ENCODE data around the gene C2CD2L.
A peak's percentile ranks its signal among the peaks of the same experiment; 100 is the strongest.

C2CD2L gene

GRCh38 chr11:119121008-119121810, 14.1 kb downstream of the C2CD2L start, which contains the start of gene HINFP:
HINFP (plus strand) TSS chr11:119121580; CDS start chr11:119126945, 5,365 bp downstream.
- ATAC-seq: peak; percentile 99
- TF ChIP-seq CSDC2 (CRISPR knock-in tag; IDR thresholded peaks at IDR 0.05): no peak
- no peak for TF ChIP-seq PATZ1 (CRISPR knock-in tag; IDR thresholded peaks at IDR 0.05; ENCODE audit: borderline replicate concordance)
- no peak for TF ChIP-seq TCF4 (CRISPR knock-in tag; IDR thresholded peaks at IDR 0.05; ENCODE audit: borderline replicate concordance)
- no peak for TF ChIP-seq ZC3H10 (CRISPR knock-in tag; IDR thresholded peaks at IDR 0.05)
- no peak for TF ChIP-seq GLIS3 (CRISPR knock-in tag; IDR thresholded peaks at IDR 0.05)
- no peak for TF ChIP-seq ZFP3 (CRISPR knock-in tag; IDR thresholded peaks at IDR 0.05)
- no peak for TF ChIP-seq POU6F1 (CRISPR knock-in tag; IDR thresholded peaks at IDR 0.05; ENCODE audit: borderline replicate concordance, low read depth)
- TF ChIP-seq ESRRG (CRISPR knock-in tag; IDR thresholded peaks at IDR 0.05): no peak
- TF ChIP-seq SNAI2 (CRISPR knock-in tag; IDR thresholded peaks at IDR 0.05): no peak
- TF ChIP-seq ZNF565 (CRISPR knock-in tag; conservative IDR thresholded peaks at IDR 0.05; ENCODE audit: low read depth): no peak
- TF ChIP-seq ARNTL (CRISPR knock-in tag; IDR thresholded peaks at IDR 0.05; ENCODE audit: borderline replicate concordance, low read depth): no peak

GRCh38 chr11:119121811-119122124, 14.6 kb downstream of the C2CD2L start:
- no peak for ATAC-seq
- TF ChIP-seq CSDC2 (CRISPR knock-in tag; IDR thresholded peaks at IDR 0.05) (no peak), BACH2 (CRISPR knock-in tag; IDR thresholded peaks at IDR 0.05; ENCODE audit: borderline replicate concordance) (no peak), CREB5 (CRISPR knock-in tag; IDR thresholded peaks at IDR 0.05; ENCODE audit: low read depth) (no peak), PPARA (CRISPR knock-in tag; IDR thresholded peaks at IDR 0.05; ENCODE audit: borderline replicate concordance) (no peak), TSHZ2 (CRISPR knock-in tag; IDR thresholded peaks at IDR 0.05) (no peak), GLIS3 (CRISPR knock-in tag; IDR thresholded peaks at IDR 0.05) (no peak)

GRCh38 chr11:119125821-119126220, 18.7 kb downstream of the C2CD2L start:
- TF ChIP-seq POU6F1 (CRISPR knock-in tag; IDR thresholded peaks at IDR 0.05; ENCODE audit: borderline replicate concordance, low read depth): no peak
- no peak for TF ChIP-seq ZFP30 (CRISPR knock-in tag; IDR thresholded peaks at IDR 0.05)
- no peak for TF ChIP-seq RARB (CRISPR knock-in tag; IDR thresholded peaks at IDR 0.05)
- TF ChIP-seq PATZ1 (CRISPR knock-in tag; IDR thresholded peaks at IDR 0.05; ENCODE audit: borderline replicate concordance): no peak
- no peak for TF ChIP-seq BACH2 (CRISPR knock-in tag; IDR thresholded peaks at IDR 0.05; ENCODE audit: borderline replicate concordance)
- no peak for TF ChIP-seq OSR1 (CRISPR knock-in tag; IDR thresholded peaks at IDR 0.05)
- TF ChIP-seq ESRRG (CRISPR knock-in tag; IDR thresholded peaks at IDR 0.05): no peak
- no peak for TF ChIP-seq ZC3H10 (CRISPR knock-in tag; IDR thresholded peaks at IDR 0.05)
- no peak for TF ChIP-seq PPARA (CRISPR knock-in tag; IDR thresholded peaks at IDR 0.05; ENCODE audit: borderline replicate concordance)
- no peak for TF ChIP-seq ISL1 (CRISPR knock-in tag; IDR thresholded peaks at IDR 0.05)
- TF ChIP-seq TOX (CRISPR knock-in tag; IDR thresholded peaks at IDR 0.05; ENCODE audit: borderline replicate concordance): no peak
- no peak for TF ChIP-seq CSDC2 (CRISPR knock-in tag; IDR thresholded peaks at IDR 0.05)
- TF ChIP-seq ZFP3 (CRISPR knock-in tag; IDR thresholded peaks at IDR 0.05): no peak
- TF ChIP-seq TCF4 (CRISPR knock-in tag; IDR thresholded peaks at IDR 0.05; ENCODE audit: borderline replicate concordance): no peak
- no peak for TF ChIP-seq ZNF565 (CRISPR knock-in tag; conservative IDR thresholded peaks at IDR 0.05; ENCODE audit: low read depth)
- no peak for TF ChIP-seq CSRNP3 (CRISPR knock-in tag; IDR thresholded peaks at IDR 0.05)
- no peak for TF ChIP-seq GLIS3 (CRISPR knock-in tag; IDR thresholded peaks at IDR 0.05)
- TF ChIP-seq ZNF70 (CRISPR knock-in tag; IDR thresholded peaks at IDR 0.05): no peak
- no peak for ATAC-seq
